NCI-H2029 (cell line): ENCODE data around the gene GRID1.

ENCODE experiments used
- DNase-seq: peaks from one replicate; lab custom pipeline; 2025; lab: John Stamatoyannopoulos, UW

The GRID1 gene

DNA sequence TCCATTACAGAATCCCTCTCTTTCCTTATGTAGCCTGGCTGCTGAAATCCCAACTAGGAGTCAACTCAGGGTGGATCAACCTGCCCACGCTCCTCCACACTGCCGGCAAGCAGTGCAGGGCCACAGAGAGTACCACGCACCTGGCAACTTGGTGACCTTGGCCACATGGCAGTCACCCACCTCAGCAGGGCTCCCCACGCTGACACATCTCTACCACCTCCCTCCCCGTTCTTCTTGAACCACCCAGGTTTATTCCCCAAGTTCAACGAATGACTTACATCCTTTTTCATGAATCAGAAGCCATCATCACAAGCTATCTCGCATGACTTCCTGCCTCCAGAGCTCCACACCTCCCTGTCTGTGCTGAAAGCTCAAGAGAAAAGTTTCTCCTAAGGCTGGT is 153.4 kb downstream of the GRID1 start:
- DNase-seq, result no peak

DNA sequence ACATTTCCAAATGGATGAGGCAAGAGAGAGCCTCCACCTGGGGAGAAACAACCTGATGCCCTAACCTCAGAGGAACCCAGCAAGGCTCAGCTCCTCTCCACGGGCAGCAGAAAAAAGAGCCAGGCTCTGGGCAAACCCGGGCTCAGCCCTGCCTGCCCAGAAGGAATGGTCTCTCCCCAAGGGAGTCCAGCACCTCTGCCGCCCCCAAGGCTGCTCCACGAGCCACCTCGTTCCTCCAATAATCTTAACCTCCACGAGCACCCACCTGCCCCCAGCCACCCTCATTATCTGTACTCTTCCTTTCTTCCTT is 154.2 kb downstream of the GRID1 start:
- DNase-seq, result no peak

DNA sequence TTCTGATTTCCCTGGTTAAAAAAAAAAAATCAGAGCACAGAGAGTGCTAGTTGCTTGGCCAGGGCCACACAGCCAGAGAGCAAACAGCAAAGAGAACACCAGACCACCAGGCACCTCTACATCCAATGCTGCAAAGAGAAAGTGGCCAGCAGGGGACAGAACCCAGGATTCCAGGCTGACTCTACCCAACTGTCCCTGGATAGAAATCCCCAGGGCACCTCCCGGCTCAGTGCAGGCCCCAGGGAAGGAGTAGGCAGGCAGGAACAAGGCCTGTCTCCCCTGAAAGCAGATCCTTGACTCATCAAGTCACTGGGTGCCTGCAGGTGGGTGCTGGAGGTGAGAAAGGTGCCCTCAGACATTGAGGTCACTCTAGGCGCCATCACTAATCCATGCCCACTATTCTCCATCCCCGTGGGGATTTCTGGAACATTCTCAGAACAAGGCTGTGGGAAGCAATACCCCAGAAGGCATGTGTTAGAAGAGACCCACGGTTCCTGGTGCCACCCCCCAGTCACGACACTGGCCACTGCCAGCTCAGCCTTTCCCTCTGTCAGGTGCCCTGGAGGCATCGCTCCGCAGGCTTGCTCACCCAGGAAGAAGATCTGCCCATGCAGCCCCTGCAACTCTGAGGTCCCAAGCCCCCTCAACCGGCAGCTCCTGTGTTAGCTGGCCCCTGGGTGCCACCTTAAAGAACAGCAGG is 154.8 kb downstream of the GRID1 start:
- no peak for DNase-seq

DNA sequence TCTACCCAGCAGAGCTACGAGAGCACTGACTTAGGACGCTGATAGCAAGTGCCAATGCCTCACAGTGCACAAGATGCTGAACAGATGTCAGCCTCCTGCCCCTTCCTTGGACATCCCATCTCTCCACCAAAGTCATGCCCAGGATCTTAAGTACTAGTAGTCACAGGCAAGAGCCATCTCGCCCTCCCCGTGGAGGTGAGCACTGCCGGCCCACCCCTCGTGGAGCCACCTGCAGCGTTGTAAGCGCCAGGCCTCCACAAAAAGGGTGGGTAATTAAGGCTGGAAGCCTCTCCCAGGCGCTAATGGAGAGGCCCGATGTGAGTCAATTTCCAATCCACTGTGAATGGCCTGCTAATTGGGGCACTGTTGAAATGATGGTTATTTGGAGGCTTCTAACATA is 156.2 kb downstream of the GRID1 start:
- no peak for DNase-seq

DNA sequence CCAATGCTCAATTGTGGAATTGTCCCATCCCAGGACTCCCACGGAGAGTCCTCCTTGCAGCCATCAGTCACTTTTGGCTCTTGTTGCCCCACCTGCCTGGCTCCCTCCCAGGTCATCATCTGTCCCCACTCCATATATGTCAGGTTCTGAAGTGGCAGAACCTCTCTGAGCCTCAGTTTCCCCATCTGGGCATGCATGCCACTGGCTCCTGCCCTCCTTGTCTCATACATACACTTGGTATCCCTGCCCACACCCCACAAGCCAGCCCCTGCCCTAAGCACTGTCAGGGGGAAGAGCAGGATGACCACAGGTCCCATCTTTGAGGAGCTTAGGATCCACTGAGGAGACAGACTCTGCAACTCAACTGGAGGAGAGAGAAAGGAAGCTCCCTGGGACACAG is 156.9 kb downstream of the GRID1 start:
- DNase-seq, result no peak

DNA sequence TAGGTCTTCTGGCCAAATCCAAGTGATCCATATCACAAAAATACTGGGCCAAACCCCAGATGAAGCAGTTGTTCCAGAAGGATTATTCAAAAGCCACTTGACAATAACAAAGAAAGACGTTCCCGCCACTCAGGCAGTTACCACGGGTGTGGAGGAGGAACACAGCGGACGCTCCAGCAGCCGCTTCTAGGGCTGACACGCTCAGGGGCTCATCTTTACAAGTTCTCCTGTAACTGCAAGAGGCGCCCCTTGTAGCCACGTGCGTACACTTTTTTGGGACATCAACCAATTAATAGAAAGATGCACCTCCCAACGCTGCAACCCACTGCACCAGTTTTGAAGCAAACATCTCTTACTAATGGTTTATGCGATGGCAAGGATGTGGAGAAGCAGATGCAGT is 159.4 kb downstream of the GRID1 start:
- DNase-seq, result no peak

DNA sequence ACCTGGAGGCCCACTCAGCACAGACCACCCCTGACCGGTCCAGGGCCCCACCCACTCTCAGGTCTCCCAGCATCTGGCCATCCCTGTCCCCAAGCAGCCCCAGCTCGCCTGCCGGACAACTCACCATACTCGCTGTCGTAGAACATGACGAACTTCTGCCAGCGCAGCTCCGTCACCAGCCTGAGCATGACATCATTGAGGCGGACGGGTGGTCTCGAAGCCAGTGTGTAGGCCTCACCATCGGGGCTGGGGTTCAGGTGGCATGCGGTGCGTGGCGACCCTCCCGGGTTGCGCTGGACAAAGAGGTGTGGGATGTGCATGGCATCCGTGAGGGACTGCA is 160.4 kb downstream of the GRID1 start:
- no peak for DNase-seq

DNA sequence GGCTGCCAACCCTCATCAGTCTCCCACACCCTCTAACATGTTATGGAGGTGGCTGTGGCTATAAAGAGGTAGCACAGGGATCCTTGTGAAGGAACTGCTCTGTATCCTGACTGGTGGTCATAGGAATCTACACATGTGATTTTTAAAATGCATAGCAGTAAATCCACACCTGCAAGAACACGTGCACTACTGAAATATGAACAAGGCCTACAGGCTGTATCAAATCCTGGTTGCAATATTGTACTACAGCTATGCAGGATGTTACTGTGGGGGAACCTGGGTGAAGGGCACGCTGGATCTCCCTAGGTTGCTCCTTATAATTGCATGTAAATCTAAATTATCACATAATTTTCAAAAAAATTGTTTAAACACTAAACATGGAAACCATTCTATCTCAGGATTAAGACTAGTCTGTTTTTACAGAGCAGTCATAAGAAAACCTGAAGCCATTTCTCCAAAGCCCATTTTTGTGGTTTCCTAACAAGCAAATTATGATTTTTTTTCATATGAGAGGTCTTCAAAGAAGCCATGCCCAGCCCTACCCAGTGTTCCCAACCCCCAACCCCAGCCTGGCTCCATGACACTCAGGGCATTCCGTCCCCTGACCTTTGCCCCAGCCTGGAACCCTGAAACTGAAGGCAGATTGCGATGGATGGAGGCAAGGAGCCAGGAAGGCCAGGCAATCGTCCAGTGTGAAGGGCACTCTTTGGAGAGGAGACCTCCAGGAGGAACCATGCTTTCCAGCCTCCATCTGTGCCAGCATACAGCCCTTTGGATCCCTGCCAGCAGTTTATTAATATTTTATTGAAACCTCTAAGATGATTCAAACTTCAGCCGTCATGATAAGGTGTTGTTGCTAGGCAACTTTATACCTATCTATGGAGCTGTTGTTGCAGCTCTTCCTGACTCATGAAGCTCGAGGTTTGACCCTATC is 161.0 kb downstream of the GRID1 start:
- no peak for DNase-seq

DNA sequence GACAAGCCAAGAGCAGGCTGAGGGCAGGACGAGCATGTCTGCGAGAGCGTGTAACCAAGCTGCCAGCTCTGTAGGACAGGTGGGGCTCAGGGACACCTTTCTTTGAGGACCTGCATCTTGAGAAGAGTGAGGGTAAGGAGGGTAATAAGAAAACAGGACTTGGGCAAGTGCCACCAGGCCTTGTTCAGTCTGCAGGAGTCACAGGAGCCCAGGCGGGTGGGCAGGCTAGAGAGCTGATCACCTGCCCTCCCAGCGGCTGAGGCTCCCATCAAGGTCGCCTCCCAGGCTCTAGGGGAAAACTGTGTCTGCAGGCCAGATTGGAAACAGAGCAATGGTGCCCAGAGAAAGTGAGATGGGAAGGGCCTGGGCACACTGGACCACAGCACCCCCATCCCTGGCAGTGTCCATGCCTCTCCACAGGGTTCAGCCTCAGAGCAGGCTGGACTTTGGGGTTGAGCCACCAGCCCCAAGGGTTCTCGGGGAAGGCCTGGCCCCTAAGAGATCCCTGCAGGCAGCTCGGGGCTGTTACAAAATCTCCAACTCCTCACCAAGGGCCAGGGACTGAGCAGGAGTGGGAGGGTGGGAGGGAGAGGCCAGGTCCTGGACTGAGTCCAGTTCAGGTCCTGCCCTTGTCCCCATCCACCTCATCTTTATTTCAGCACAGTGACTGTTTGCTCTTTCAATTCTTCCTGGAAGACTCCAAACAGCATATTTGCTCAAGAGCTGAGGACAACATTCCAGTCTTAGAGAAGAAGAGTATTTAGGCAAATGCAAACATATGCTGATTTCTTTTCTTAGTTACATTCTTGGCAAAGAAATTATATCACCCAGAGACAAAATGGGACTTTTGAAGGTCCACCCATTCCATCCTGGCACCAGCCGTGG is 161.9 kb downstream of the GRID1 start:
- DNase-seq, result no peak

DNA sequence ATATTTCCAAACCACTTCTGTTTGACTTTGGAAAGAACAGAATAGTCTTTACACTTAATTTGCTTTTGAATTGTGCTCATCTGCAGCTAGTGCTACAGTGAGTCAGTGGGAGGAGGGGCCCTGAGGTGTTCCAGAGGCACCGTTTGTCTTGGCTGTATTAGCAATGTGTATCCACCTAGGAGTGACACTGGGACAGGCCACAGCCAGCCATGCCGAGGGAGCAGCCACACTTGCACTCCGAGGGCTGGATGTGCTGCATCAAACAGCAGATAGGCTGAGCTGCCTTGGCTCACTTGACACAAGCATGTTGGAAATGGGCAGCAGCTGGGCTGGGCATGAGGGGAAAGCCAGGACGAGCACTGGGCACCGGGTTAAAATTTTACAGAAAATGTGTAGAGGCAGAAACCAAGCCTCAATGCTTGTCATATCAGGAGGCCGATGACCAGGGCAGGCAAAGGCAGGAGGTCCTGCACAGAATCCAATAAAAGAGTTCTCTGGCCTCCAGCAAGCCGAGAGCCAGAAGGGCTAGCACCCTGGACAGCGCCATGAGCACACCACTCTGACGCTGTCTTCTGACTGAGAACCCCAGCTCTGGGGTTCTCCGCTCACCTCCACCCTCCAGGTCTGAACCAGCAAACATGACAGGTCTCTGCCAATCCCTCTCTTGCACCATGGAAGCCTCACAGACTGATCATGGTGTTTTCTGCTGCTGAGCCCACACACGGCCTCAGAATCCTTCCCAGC is 163.3 kb downstream of the GRID1 start:
- no peak for DNase-seq

DNA sequence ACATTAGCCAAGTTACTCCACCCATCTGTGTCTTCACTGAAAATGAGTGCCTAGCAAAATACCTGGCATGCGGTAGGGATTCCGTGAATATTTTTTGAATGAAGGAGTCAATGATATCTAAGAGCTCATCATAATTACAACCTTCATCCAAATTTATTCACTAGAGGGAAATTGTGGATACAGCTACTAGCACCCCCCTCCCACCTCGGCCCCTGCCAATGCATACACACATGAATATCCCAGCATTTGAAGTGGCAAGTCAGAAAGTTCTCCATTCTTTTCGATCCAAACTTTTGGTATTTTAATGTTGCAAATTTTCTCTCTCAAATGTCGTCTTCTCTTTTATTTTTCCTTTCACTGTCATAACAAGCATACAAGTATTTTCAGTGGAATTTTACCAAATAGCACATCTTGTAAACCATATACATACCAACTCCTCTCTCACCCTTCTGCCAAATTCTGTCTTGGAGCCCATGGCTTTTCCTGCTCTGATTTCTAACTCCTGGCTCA is 164.3 kb downstream of the GRID1 start:
- DNase-seq, result no peak

DNA sequence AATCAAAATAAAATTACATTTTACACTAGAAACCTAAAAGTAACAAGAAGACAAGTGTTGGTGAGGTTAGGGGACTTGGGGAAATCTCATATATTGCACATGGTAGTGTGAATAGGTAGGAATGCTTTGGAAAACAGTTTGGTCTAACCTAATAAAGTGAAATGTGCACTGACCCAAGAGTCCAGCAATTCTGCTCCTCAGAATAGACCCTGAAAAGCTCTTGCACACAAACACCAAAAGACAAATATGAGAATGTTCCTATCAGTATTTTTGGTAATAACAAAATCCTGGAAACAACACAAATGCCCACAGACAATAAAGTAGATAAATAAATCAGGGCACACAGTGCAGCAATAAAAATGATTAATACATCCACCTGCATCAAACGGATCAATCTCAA is 165.7 kb downstream of the GRID1 start:
- no peak for DNase-seq

DNA sequence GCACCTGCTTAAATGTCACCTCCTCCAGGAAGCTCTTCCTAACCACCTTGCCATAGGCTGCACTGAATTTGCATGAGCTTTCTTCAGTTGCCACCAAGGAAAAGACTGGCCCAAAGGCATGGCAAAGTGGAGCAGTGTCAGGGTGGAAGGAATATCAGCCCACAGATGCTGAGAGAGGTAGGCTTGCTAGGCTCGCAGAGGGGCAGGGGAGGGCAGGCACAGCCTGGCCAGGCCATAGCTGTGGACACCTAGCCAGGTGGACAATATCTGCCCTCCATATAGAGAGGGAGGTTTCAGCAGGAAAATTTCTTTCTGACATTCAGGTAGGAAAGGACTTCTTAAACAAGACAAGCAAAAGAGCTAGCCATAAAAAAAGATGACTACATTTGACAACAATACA is 166.3 kb downstream of the GRID1 start:
- no peak for DNase-seq

DNA sequence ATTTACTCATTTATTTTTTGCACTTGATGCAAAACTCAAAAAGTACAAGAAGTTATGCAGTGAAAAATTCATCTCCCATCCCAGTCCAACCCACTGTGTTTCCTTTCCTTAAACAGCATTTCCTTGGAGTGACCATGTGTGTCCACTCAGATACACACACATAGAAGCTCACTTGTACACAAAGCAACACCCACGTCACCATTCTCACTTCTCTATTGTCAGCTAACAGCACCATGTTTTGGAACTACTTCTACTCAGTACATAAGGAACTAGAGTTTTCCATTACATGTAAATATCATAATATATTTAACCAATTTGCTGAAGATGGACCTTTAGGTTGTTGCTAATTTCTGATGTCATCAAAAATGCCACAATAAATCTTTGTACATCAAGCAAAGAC is 167.6 kb downstream of the GRID1 start:
- no peak for DNase-seq

DNA sequence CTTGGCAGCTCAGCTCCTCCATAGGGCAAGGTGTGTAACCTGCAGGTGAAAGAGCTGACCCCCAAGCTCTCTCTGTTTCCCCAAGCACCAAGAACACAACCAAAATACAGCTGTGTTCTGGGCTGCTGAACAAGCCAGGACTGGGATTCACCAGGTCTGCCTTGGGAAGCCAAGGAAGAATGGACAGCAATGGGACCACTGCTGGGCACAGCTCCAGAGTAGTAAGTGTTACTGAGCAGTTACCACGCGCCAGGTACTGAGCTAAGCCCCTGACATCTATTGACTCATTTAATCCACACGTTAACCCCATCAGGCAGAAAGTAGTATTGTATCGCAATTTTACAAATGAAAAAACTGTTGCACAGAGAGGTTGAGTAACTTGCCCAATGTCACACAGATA is 168.3 kb downstream of the GRID1 start:
- DNase-seq, result no peak

DNA sequence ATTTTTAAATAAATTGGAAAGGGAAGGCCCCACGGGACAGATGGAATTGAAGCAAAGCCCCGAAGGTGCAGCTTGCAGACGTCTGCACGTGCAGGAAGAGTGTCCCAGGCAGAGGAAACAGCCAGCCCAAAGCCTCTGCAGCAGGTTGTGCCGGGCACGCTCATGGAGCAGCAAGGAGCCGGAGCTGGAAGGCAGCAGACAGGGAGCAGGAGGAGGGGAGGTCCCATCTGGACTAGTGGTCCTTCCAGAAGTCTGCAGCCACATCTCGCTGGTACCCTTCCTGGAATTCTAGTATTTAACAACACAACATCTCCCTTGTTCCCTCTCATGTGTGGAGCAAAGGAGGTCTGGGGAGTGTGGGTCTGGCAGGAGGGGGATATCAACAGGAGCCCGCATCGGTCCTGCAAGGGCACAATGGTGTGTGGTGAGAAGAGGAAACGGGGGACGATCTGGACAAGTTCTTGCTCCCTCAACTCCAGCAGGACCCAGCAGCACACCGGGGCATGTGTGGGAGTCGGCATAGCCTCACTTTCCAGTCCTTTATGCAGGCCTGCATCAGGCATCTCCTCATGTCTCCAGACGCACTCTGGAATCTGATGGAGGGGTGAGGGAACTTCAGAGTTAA is 169.3 kb downstream of the GRID1 start:
- no peak for DNase-seq

DNA sequence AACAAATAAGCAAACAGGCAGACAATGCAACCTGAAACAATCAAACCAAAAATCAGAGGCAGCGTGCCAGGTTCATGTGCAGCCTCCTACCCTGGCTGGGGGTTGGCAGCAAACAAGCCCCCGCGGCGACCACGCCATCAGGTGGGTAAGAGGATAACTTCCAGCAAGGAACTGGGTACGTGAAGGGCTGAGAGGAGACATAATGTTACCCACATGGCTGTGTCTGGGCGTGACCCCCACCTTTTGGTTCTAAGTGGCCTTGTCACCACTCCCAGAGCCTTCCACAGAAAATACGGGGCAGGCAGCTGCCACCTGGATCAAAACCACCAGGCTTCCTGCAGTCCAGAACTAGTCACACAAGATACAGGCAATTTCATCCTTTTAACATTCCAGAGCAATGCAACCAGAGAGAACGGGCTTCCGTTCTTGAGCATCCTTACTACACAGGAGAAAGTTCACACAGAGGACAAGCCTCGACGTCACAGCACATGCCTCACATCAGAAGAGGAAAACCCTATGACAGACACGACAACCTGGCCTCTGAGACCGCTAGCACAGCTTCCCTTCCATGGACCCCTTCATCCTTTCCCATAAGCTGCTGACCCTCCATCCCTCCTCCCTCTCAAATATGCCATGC is 171.0 kb downstream of the GRID1 start:
- DNase-seq, result no peak

DNA sequence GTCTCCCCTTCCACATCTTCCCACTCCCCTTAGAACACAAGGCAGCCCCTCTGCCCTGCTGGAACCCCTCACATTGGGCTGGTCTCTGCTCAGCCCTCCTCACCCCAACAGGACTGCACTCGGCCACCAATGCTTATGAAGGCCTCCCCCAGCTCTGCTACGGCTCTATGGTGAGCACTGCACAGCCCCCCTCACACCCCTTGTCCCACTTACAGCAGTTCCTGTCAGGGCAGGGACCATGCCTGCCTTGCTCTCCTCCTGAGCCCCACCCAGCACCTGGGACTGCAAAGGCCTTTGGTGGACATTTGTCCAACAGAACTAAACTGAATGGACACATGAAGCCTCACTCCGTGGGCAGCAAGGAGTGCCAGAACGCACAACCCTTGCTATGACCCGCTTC is 171.9 kb downstream of the GRID1 start:
- no peak for DNase-seq

DNA sequence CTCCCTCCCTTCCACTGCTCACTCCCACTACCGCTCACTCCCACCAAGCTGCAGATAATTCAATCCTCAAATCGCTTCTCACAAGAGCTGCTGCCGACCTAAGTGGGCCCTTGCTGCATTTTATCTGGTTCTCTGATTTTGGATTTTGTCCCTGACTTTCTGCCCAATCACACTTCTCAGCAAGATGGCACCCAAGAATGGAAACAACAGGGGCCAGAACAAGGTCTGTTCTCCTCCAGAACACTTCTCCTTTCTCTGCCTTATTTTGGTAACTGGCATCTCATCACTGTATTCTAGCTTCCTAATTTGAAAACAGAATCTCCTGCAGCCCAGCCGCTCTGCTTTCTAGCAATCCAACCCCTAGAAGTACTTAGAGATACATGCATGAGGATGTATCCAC is 172.8 kb downstream of the GRID1 start:
- no peak for DNase-seq

DNA sequence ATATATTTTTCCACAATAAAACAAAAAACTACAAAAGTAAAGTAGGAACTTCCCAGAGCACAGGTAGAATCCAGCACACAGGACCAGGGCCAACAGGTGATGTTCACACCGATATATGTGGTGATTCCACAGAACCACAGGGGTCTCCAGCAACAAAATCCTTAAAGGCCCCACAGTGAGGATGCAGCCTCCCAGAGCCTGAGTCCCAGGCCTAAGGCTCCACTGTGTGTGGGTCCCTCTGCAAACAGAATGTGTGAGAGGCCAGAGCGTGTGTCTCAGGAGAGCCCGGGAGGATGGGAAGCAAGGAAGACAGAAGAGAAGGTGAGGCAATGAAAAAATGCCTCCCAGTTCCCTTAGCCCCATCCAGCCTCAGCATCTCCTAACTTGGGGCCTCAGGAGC is 173.9 kb downstream of the GRID1 start:
- DNase-seq, result no peak

DNA sequence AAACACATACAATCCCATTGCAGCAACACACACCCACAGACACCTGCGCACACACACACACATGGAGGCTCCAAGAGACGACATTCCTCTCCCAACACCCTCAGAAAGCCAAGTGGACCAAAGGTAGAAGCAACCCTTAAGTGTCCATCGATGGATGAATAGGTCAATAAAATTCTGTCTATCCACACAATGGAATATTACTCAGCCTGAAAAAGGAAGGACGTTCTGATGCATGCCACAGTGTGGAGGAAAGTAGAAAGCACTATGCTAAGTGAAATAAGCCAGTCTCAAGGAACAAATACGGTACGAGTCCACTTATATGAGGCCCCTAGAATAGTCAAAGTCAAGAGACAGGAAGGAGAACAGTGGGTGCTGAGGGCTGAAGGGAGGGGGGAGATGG is 174.4 kb downstream of the GRID1 start:
- no peak for DNase-seq
